ENCODE measurements around the gene TRPM7. TPM values are rescaled to one million over a fixed set of nuclear protein-coding genes. Genes with fewer than 3 reads are reported as not detected.

The TRPM7 gene
- total and polyA plus RNA-seq, 9 donors, result 12.4 to 57.2 (median 40.4) TPM

DNA sequence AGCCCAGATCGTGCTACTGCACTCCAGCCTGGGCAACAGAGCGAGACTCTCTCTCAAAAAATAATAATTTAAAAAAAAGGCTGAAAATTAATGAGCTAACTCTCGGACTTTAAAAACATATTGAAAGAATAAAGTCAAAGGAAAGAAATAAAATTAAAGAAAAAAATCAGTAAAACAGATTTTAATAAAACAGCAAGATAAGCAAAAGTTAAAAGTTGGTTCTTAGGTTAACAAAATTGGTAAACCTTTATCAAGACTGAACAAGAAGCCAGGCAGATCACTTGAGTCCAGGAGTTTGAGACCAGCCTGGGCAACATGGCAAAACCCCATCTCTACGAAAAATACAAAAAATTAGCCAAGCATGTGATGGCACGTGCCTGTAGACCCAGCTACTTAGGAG, 20.7 kb downstream of the TRPM7 start:
- 83 to 92% (median 89%) methylated on average over 5 of the region's 5 CpGs for WGBS, 3 donors
- H3K9me3 ChIP-seq, result no peaks in the 10 kb centered on the region
- H3K27me3 ChIP-seq, result no peaks in the 10 kb centered on the region
- no peak for TF ChIP-seq EP300 (IDR thresholded peaks at IDR 0.05)
- no peak for TF ChIP-seq CTCF (IDR thresholded peaks at IDR 0.05)
- H3K36me3 ChIP-seq, result no peaks in the 10 kb centered on the region
- intact Hi-C loops (cut with DNase I), result no loop called here
- H3K27ac ChIP-seq, result no peak overlapping the region
- H3K4me1 ChIP-seq (ENCODE audit: insufficient read depth), result no peaks in the 10 kb centered on the region
- H3K4me3 ChIP-seq, result no peak overlapping the region
- no peak for DNase-seq

DNA sequence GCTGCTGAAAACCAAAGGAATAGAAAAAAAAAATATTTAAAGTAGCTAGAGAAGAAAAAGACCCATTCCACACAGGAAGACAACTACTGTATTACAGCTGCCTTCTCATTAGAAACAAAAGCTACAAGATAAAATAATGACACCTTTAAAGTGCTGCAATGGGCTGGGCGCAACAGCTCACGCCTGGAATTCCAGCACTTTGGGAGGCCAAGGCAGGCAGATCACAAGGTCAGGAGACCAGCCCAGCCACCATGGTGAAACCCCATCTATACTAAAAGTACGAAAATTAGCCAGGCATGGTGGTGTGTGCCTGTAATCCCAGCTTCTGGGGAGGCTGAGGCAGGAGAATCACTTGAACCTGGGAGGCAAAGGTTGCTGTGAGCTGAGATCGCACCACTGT, 31.0 kb downstream of the TRPM7 start:
- intact Hi-C loops (cut with DNase I), result no loop called here
- WGBS, 3 donors, result 95 to 96% (median 95%) methylated on average over 4 of the region's 4 CpGs
- Histone ChIP-seq H3K4me3 (no peak overlapping the region), H3K9me3 (no peaks in the 10 kb centered on the region), H3K27me3 (no peaks in the 10 kb centered on the region), H3K27ac (no peak overlapping the region), H3K4me1 (ENCODE audit: insufficient read depth) (no peaks in the 10 kb centered on the region), H3K36me3 (no peaks in the 10 kb centered on the region)
- DNase-seq, result no peak
- no peak for TF ChIP-seq CTCF (IDR thresholded peaks at IDR 0.05)
- no peak for TF ChIP-seq EP300 (IDR thresholded peaks at IDR 0.05)
- TF ChIP-seq POLR2A (IDR thresholded peaks at IDR 0.05), result no peak

- Histone ChIP-seq H3K4me3 (no peak overlapping the region), H3K27me3 (no peaks in the 10 kb centered on the region), H3K27ac (no peak overlapping the region), H3K36me3 (no peaks in the 10 kb centered on the region), H3K4me1 (ENCODE audit: insufficient read depth) (no peaks in the 10 kb centered on the region), H3K9me3 (no peaks in the 10 kb centered on the region)
- no peak for DNase-seq
- intact Hi-C loops (cut with DNase I), result no loop called here
- no peak for TF ChIP-seq CTCF (IDR thresholded peaks at IDR 0.05)
- no peak for TF ChIP-seq EP300 (IDR thresholded peaks at IDR 0.05)
- no peak for TF ChIP-seq POLR2A (IDR thresholded peaks at IDR 0.05)
- WGBS, 3 donors, result 84 to 91% (median 87%) methylated on average over 6 of the region's 6 CpGs
Observed at GRCh38 chr15:50653156-50653743, 33.3 kb downstream of the TRPM7 start.

- 91% methylated on average over 3 of the region's 3 CpGs for WGBS, 3 donors
- H3K36me3 ChIP-seq, result no peaks in the 10 kb centered on the region
- no peaks in the 10 kb centered on the region for H3K27me3 ChIP-seq
- intact Hi-C loops (cut with DNase I), result no loop called here
- H3K4me1 ChIP-seq (ENCODE audit: insufficient read depth), result no peaks in the 10 kb centered on the region
- H3K9me3 ChIP-seq, result no peaks in the 10 kb centered on the region
- DNase-seq, result no peak
- no peak overlapping the region for H3K4me3 ChIP-seq
- H3K27ac ChIP-seq, result no peak overlapping the region
- TF ChIP-seq EP300 (IDR thresholded peaks at IDR 0.05), result no peak
- no peak for TF ChIP-seq POLR2A (IDR thresholded peaks at IDR 0.05)
- TF ChIP-seq CTCF (IDR thresholded peaks at IDR 0.05), result no peak
Observed at GRCh38 chr15:50652671-50653070, 33.9 kb downstream of the TRPM7 start.
